ENCODE results near the gene QKI. TPM values are rescaled to one million over a fixed set of nuclear protein-coding genes. Genes with fewer than 3 reads are reported as not detected.

The QKI gene
- total and polyA plus RNA-seq, 8 donors: 136 to 195 (median 158) TPM

GRCh38 chr6:163579111-163579879, 164.8 kb downstream of the QKI start:
- no peak for TF ChIP-seq CTCF (IDR thresholded peaks at IDR 0.05)
- H3K36me3 ChIP-seq: peaks cover 0 to 10% of the 10 kb centered on the region in 2 donors
- H3K4me3 ChIP-seq: no peak overlapping the region
- H3K9me3 ChIP-seq: no peaks in the 10 kb centered on the region
- H3K4me1 ChIP-seq: peaks cover 4 to 13% of the 10 kb centered on the region in 2 donors
- no peaks in the 10 kb centered on the region for H3K27me3 ChIP-seq
- intact Hi-C loops (cut with DNase I): no loop called here
- DNase-seq (no peak), ATAC-seq (peak; percentile 35)
- no peak overlapping the region for H3K27ac ChIP-seq

GRCh38 chr6:163579880-163580295, 165.4 kb downstream of the QKI start:
- Histone ChIP-seq H3K36me3 (peaks cover 0 to 7% of the 10 kb centered on the region in 2 donors), H3K4me1 (peaks cover 4 to 13% of the 10 kb centered on the region in 2 donors), H3K9me3 (no peaks in the 10 kb centered on the region), H3K27ac (no peak overlapping the region), H3K27me3 (no peaks in the 10 kb centered on the region), H3K4me3 (no peak overlapping the region)
- TF ChIP-seq CTCF (IDR thresholded peaks at IDR 0.05): no peak
- ATAC-seq: peak; percentile 86
- peak in 1 of 4 donors; percentile 21 for DNase-seq
- intact Hi-C loops (cut with DNase I): no loop called here

GRCh38 chr6:163580311-163581030, 166.0 kb downstream of the QKI start:
- TF ChIP-seq CTCF (IDR thresholded peaks at IDR 0.05): no peak
- Histone ChIP-seq H3K27ac (no peak overlapping the region), H3K4me3 (no peak overlapping the region), H3K27me3 (no peaks in the 10 kb centered on the region), H3K9me3 (no peaks in the 10 kb centered on the region), H3K4me1 (peaks cover 4 to 16% of the 10 kb centered on the region in 2 donors), H3K36me3 (peaks cover 0 to 4% of the 10 kb centered on the region in 2 donors)
- no peak for ATAC-seq
- no peak for DNase-seq
- intact Hi-C loops (cut with DNase I): no loop called here

- DNase-seq: no peak
- H3K4me3 ChIP-seq: no peak overlapping the region
- no peaks in the 10 kb centered on the region for H3K27me3 ChIP-seq
- H3K27ac ChIP-seq: no peak overlapping the region
- intact Hi-C loops (cut with DNase I): no loop called here
- no peaks in the 10 kb centered on the region for H3K9me3 ChIP-seq
- no peak for ATAC-seq
- peaks cover 4 to 35% of the 10 kb centered on the region in 2 donors for H3K4me1 ChIP-seq
- no peak for TF ChIP-seq CTCF (IDR thresholded peaks at IDR 0.05)
- H3K36me3 ChIP-seq: no peaks in the 10 kb centered on the region
Measured at GRCh38 chr6:163583558-163583957, 169.0 kb downstream of the QKI start.

- H3K36me3 ChIP-seq: no peaks in the 10 kb centered on the region
- TF ChIP-seq CTCF (IDR thresholded peaks at IDR 0.05): no peak
- no peaks in the 10 kb centered on the region for H3K27me3 ChIP-seq
- peaks cover 0 to 21% of the 10 kb centered on the region in 2 donors for H3K4me1 ChIP-seq
- ATAC-seq (peak; percentile 75), DNase-seq (peak in 1 of 4 donors; percentile 79)
- H3K27ac ChIP-seq: peak overlapping the region in 1 of 2 donors; percentile 31
- H3K9me3 ChIP-seq: peaks cover 0 to 14% of the 10 kb centered on the region in 2 donors
- no peak overlapping the region for H3K4me3 ChIP-seq
- intact Hi-C loops (cut with DNase I): no loop called here
Measured at GRCh38 chr6:163585932-163586437, 171.5 kb downstream of the QKI start.
